ENCODE measurements around the gene REEP6.
"Not testable (repeated sequence)": the region's sequence is repeated elsewhere in the genome, so short reads cannot be mapped to it uniquely, and the experiment has no call there.

Gene REEP6

DNA sequence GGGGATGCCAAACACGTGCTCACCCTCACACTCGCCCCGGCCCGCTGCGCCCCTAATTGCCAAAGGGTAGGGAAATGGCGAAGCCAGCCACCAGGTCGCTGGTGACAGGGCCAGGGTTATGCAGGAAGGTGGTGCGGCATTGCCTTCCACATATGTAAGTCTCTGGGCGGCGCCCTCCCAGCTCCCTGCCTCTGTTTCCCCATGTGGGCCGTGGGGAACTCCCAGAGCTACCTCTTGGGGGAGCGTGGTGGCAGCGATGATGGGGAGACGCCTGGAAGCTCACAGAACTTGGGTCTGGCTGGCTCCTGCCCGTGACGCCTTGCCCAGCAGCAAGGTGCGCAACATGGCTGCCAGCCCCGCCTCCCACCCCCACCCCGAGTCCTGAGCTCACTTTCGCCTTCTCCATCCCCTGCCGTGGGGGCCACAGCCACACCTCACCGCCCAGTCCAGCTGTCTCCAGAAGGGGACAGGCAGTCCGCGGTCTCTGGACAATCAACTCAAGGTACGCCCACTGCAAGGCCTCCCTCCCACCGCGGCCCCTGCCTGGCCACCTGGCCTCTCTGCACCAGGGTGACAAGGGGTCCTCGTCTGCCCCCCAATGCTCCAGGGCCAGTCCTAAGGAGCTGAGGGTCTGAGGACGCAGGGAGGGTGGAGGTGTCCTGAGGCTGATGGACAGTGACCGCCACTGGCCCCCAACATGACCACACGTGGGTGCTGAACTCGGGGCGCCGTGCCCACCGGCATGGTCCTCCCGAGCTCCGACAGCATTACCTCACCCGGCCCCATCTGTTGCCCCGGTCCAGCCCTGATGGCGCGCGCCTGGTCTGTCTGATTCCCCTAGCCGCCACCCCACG, 18.5 kb upstream of the REEP6 start:
- no peak for DNase-seq (ENCODE audit: low read depth)

DNA sequence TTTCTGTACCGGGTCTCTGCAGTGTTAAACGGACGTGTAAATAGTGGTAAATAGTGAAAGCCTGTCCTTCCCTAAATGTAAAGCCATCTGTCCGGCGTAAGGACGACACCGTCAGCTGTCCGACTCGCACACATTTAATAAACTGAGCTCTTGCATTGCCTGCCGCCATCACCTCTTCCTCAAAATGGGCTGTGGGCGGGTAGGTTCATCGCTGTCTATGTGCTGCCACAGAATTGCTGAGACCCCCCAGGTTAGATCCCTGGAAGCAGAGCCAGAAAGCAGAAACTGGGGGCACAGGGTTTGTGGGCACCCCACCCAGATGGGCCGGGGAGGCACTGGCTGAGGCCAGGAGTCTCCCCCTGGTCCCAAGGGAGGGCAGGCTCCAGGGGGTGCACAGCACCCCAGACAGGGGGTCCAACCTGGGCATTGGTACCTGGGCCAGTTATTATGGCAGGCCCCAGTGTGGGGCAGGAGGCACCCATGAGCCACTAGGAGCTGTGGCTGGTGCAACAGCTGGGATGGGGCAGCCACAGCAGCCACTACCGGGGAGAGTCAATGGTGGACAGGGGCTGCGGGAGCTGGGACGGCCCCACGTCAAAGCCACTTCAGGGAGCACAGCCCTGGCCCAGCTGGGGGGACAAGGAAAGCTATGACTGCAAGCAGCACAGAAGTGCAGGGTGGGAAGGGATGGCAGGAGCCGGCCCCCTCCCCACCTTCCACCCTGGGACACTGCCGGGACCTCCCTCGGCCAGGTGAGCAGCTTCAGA, 17.7 kb upstream of the REEP6 start:
- DNase-seq (ENCODE audit: low read depth), result no peak

DNA sequence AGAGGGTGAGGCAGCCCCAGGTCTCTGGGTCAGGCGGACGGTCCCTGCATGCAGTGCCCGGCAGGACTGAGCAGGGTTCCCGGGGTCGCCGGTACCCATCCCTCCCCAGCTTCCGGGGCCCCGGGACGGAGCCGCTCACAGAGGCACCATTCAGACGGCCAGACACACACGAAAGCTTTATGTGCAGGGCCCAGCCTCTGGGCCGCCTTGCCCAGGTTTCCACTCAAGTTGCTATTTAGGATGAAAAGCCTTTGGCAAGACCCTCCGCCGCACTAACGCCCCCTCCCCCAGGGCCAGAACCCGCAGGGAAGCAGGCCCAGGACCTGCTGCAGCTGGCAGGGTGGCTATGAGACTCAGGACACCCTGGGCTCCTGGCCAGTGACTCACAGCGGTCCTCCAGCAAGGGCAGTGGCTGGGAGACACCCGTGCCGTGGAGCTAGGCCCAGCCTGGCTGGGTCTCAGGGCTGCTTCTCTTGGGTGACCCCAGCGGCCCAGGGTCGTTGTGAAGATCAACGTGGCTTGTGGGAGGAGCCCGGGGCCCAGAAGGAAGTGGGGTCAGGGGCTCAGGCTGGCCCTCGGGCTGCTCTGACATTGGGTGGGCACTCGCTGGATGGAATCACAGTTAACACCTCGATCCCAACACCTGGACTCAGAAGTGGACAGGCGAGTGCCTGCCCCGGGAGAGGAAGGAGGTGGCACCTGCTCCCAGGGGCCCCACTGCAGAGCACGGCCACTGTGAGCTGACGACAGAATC, 16.8 kb upstream of the REEP6 start:
- DNase-seq (ENCODE audit: low read depth), result no peak

DNA sequence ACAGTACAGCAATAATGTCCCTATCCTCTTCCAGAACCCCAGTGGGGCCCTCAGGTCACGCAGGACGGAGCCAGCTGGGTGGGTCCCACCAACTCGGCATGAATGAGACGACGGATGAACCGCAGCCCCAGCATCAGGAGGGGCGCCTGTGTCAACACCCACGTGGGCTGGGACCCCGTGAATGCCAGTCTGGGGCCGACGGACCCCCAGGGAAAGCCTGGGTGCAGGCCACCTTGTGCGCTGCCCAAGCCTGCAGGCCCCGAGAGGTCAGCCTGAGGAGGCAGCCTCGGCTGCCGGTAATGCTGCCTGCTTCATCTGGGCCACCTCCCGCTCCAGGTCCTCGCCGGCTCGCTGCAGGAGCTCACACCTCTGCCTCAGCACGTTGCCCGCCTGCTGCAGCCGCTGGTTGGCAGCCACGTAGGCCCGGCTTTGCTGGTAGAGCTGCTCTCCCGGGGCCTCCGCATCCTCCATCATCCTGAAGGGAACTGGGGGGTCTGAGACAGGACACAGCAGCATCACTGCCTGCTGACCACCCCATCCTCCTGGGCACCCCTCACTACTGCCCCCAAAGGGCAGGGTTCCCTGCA, 16.1 kb upstream of the REEP6 start:
- no peak for DNase-seq (ENCODE audit: low read depth)

DNA sequence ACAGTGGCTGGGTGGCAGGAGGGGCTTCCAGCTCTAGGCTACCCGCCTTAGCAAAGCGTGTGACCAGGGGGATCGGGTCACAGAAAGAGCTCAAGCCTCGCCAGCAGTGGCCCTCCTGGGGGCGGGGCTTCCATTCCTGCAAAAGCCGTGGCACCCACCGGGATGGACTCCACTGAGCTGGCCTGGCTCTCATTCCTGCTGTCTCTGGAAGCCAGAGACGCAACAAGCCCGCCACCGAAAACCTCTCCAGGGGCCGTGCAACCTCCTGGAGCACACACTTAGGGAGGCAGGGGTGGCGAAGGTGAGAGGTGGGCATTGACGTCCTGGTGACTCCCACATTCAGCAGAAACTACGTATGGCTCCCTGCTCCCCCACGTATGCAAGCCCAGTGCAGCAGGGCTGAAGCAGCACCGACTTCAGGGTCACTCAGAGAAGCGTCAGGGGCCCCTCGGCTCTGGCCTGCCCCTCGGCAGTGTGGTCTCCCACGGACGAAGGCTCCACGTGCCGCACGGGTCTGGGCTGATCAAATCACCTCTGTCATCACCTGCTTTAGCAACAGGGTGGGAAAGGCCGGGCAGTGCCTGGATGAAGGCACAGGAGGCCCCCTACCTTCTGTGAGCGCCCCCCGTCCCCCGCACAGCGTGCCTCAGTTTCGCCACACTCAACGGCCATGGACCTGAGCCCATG, 15.1 kb upstream of the REEP6 start:
- DNase-seq (ENCODE audit: low read depth), result no peak

DNA sequence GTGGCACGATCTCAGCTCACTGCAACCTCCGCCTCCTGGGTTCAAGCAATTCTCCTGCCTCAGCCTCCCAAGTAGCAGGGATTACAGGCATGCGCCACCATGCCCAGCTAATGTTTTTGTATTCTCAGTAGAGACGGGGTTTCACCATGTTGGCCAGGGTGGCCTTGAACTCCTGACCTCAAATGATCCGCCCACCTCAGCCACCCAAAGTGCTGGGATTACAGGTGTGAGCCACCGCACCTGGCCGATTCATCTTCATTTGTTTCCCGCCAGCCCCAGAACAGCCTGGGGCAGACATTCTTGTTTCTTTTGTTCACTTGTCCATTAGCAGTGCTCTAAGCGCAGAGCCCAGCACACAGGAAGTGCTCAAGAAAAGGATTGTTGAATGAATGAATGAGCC, 13.9 kb upstream of the REEP6 start:
- DNase-seq (ENCODE audit: low read depth), result not testable (repeated sequence)

DNA sequence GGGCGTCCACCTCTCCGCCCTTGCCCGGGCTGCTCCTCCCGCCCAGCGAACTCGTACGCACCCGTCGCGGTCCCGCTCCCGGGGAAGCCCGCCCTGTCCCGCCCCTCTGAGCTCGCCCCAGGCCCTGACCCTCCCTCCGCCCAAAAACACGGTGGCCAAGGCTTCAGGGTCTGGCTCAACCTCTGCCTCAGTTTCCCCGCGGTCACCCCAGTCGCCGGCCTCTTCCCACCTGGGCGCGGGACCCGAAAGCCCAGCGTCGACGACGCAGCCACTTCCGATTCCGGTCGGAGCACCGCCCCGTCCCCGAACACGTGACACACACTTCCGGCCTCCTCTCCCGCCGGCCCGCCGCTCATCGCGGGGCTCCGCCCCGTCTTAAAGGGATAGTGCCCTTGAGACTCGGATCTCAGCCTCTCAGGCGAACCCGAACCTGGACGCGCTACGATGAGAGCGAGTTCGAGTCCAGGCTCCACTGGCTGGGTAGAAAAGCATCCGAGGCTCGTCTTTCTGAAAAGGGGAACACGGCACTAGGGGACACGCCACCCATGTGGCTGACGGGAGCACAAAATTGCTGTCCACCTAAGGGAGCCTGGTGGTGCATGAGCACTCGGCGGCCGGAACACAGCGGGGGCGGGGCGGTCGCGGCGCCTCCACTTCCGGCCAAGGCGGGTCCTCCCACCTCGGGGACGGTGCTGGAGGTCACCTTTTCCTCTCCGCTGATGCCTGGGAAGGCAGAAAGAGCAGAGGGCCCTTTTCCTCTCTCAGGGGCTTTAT, 11.9 kb upstream of the REEP6 start, which contains the start of gene C19orf25:
C19orf25 (minus strand) TSS at position 282 of the 774 bp plus-strand sequence. CDS start 312 bp downstream, outside the sequence.
- DNase-seq (ENCODE audit: low read depth), result peak; percentile 79

DNA sequence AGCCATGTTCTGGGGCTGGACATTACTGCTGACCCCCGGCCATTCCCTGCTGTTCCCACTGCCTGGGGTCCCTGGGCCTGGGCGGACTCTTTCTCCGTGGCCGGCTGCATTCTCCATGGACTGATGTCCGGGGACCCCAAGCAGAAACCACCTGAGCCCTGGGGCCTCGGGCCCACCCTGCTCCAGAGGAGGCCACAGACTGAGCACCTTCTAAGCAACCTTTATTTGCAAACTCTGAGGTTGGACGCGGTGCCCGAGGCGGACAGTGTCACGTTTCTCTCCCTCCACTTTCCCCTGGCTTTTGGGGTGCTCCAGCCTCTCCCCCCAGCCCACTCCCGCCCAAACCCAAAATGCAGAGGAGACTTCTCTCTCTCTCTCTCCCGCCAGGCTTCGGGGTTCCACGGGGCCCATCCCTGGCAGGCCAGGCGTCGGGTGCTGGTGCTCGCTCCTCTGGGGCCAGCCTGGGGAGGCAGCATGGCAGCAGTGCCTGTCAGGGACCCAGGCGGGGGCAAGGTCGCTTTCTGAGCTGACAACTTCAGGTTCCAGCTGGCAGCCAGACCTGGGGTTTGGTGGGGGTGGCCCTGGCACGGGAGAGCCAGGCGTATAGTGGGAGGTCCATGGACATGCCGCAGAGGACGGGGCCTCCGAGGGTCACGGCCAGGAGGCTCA, 9.6 kb upstream of the REEP6 start:
- no peak for DNase-seq (ENCODE audit: low read depth)

DNA sequence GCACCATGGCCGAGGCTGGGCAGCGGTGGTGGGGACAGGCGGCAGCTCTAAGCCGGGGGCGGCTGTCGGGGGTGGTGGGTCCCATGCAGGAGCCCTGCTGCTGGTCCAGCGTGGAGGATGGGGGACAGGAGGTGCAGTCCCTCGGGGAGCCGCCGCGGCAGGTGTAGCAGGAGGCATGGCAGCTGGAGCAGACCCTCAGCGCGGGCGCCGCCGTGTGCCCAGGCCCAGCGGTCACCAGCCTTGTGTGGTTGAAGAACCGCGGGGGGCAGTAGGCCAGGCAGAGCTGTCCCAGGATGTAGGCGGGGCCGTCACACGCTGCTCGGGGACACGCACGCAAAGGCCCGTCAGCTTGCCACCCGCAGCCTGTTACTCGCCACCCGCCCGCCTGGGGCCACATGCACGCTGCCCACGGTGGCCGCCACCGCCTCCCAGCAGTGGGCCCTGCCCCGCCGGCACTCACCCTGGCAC, 9.1 kb upstream of the REEP6 start:
- DNase-seq (ENCODE audit: low read depth), result no peak

DNA sequence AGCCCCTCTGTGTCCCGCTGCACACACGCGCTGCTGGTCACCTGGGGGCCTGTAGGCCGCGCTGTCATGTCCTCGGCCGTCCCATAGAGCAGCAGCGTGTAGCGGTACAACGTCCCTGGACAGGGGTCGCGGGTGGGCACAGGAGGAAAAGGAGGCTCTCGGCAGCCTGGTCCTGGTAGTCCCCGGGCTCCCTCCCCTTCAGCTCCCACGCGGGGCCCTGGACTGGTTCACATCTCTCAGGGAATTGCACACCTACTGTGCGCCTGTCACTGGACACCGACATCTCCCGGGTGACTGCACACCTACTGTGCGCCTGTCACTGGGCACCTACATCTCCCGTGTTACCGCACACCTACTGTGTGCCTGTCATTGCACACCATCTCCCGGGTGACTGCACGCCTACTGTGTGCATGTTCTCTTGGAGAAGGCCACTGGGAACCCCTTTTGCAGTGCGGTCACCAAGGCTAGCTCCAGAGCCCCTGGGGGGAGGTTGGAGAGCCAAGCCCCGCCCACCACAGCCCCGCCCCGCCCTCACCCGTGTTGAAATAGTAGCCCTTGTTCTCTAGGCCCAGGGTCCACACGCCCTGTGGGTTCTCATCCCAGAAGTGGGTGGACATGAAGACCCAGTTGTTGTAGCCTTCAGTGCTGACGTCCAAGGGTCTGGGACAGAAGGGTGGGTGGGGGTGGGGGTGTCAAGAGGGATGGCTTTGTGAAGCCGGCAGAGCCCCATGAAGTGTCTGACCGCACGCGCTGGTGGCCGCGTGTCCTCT, 8.4 kb upstream of the REEP6 start:
- no peak for DNase-seq (ENCODE audit: low read depth)

DNA sequence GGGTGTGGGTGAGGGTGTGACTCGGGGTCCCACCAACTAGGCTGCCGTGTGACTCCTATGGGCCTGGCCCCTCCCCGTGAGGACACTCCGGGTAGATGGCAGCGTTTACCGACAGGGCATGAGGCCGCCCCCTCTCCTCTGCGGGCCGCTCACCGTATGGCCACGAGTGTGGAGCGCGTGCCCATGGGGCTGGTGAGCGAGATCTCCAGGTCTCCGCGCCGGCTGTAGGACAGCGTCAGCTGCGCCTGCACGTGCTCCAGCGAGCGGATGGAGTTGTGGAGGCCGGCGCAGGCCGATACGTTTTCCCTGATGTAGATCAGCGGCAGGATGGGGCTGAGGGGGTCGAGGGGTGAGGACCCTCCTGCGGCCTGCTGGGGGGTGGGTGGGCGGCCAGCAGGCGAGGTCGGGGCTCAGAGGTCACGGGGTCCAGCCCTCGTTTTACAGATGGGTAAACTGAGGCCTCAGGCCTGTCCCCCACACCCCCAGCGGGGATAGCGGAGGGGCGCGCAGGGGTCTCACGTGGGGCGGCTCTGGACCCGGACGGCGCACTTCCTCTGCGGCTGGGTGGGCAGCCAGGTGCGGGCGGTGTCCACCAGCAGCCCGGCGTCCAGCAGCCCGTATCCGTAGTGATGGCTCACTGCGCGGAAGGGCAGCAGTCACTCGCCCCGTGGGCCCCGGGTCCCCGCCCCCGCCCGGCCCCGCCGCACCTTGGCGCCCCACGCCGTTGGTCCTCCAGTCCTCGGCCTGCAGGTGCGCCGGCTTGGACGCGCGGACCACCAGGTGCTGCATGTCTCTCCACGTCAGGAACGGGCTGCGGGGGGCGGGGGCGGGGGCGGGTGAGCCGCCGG, 7.6 kb upstream of the REEP6 start:
- DNase-seq (ENCODE audit: low read depth), result no peak

DNA sequence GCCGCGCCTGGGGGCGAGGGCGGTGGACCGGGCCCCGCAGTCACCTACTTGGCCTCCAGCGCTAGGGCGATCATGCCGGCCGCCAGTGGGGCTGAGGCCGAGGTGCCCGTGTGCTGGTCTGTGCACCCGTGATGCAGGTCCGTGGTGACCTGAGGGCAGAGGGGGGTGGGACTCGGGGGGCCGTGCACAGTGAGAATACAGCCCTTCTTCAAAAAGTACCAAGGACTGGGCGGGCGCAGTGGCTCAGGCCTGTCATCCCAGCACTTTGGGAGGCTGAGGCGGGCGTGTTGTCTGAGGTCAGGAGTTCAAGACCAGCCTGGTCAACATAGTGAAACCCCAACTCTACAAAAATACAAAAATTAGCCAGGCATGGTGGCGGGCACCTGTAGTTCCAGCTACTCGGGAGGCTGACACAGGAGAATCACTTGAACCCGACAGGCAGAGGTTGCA, 7.0 kb upstream of the REEP6 start:
- no peak for DNase-seq (ENCODE audit: low read depth)

DNA sequence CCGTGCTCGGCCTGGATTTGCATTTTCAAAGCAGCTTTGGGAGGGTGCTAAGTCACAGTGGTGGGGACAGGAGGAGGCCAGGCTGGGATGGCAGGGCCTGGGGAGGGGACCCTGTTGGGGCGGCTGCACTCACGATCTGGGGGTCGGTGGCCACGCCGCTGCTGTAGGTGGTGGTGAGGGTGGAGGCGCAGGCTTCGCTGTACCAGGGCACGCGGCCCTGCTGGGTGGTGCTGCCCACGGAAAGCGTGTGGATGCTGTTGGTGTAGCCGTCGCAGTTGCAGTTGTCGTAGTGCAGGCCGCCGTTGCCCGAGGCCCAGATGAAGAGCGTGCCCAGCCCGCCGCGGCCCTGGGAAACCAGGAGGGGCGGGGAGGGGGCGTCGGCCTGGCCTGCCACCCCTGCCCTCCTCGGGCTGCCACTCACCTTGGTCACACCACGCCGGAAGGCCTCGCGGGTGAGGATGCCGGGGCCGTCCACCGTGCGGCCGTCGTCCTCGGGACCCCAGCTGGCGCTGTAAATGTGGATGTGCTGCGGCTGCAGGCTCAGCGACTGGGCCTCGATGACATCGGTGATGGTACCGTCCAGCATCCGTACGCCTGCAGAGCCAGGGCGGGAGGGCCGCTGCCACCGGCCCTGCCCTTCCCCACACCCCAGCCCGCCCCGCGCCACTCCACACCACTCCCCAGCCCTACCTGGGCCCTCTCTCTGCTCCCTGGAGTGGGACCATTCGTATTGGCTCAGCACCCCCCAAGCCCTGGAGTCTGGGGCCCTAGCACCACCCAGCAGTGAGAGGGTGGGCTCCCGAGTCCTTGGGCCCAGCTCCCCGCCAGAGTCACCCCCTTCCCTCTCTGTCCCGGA, 4.0 kb upstream of the REEP6 start:
- DNase-seq (ENCODE audit: low read depth), result no peak

DNA sequence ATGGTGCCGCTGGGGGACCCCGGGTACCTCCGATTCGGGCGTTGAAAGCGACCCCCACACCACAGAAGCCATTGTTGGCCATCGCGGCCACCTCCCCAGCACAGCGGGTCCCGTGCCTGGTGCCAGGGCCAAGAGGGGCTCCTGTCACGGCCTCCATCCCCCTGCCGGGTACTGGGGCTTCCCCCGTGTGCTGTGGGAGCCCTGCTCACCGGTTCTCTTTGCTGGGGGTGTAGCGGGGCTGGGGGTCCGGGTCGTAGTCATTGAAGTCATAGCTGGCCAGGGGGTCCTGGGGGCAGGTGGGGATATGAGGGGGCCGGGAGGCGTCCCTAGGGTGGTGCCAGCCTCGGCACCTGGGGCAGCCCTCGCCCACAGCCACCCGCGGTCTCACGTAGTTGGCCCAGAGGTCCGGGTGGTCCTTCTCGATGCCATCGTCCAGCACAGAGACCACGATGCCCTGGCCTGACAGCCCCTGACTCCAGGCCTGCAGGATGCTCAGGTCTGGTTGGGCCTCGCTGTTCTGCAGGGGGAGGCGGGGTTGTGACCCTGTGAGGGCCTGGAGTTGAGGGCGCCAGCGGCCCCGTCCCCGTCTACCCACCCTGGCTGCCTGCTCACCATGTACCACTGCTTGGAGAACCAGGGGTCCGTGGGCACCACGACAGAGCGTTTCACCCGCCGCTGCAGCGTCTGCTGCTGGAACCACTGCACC, 3.3 kb upstream of the REEP6 start:
- no peak for DNase-seq (ENCODE audit: low read depth)

DNA sequence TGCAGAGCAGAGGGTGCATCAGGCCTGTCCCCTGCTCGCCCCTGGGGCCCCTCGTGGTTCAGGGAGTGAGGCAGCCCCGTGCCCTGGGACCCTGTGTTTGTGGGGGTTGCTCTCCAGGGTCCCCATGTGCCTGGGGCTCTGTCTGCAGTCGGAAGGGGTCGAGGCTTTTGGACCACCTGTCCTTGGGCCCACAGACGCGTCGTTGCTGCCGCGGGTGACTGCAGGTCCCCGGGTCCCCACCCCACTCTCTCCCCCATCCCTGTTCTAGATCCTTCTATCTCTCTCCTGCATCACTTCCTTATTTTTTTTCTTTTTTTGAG, 2.7 kb upstream of the REEP6 start:
- DNase-seq (ENCODE audit: low read depth), result no peak

DNA sequence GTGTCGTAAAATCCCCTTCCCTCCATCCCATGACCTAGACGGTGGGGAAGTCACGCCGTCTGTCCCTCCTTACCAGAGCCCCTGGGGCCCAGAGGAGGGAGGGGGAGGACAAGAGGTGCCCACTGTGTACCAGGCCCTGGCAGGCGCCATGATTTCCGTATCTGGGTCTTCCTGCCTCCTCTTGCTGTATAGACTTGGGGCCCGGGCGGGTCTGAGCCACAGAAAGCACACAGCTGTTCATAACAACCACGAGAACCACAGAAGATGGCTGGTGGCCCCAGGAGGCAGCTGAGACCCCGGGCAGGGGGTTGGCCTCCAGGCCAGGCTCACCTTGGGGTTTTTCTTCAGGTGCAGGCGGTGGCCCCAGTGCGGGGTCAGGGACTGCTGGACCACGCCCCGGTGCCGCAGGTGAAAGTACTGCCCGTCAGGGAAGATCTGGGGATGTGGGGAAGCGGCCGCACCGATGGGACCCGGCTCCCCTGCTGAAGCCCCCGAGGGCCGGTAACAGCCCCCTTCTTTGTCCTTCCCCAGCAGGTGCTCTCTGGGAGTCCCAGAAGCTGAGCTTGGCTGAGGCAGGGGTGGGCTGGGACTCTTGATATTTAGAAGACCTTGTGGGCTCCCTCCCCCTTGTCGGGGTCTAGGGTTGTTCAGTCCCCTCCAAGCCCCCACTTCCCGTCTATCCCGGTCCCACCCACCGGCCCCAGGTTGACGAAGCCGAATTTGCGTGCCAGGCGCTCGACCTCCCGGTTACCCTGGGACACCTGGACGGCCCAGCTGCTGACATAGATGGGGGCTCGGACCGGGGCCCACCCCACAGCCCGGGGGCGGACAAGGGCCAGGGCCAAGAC, 1.3 kb upstream of the REEP6 start:
- DNase-seq (ENCODE audit: low read depth), result no peak
